ENCODE data around the gene CYP4A22. TPM values are rescaled to one million over a fixed set of nuclear protein-coding genes. Genes with fewer than 3 reads are reported as not detected.

CYP4A22 gene
- polyA plus RNA-seq, 3 donors: not detected

DNA sequence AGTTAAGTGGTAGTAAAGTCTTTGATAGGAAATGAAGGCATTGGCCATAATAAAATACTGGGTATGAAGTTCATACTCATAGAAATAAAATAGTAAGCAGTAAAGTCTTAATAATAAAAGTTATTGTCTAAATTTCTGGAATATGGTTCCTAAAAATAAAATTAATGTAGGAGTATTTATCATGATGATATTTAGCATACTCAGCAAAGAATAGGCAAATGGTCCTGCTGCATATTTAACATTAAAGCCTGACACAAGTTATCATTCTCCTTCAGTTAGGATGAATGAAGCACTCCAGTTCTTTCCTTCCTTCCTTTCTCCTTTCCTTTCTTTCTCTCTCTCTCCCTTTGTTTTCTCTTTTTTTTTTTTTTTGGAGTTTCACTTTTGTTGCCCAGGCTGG lies 27.3 kb downstream of the CYP4A22 start:
- Histone ChIP-seq H3K36me3 (replicated peaks in 1 of 2; ENCODE audit: control insufficient read depth in 1 of 2, insufficient read depth in 2 of 2, low read length in 2 of 2) (no peaks in the 10 kb centered on the region), H3K4me2 (replicated peaks; ENCODE audit: extremely low read depth, low read length, poor library complexity, severe bottlenecking) (no peak overlapping the region), H2AFZ (ENCODE audit: insufficient read depth, low read depth, low read length, poor library complexity, severe bottlenecking) (no peak overlapping the region), H3K9ac (ENCODE audit: insufficient read depth, low read length, poor library complexity, severe bottlenecking) (no peak overlapping the region), H3K9me3 (replicated peaks in 1 of 2; ENCODE audit: control insufficient read depth in 1 of 2, insufficient read depth in 1 of 2, low read length in 2 of 2) (peaks cover 0 to 3% of the 10 kb centered on the region in 2 donors), H3K79me2 (ENCODE audit: insufficient read depth, low read length) (no peaks in the 10 kb centered on the region), H3K27ac (ENCODE audit: low read depth in 1 of 2, low read length in 2 of 2) (no peak overlapping the region), H3K27me3 (ENCODE audit: control insufficient read depth in 2 of 2, insufficient read depth in 2 of 2, low read length in 2 of 2) (no peaks in the 10 kb centered on the region), H3K4me3 (replicated peaks in 1 of 3; ENCODE audit: low read depth in 2 of 3, low read length in 3 of 3) (no peak overlapping the region), H4K20me1 (ENCODE audit: insufficient read depth, low read length) (no peaks in the 10 kb centered on the region), H3K4me1 (ENCODE audit: control insufficient read depth in 1 of 2, insufficient read depth in 2 of 2, low read length in 2 of 2) (no peaks in the 10 kb centered on the region)
- Mint-ChIP-seq H3K27me3 (ENCODE audit: low read depth in 3 of 3) (peaks cover 0 to 3% (median 1%) of the 10 kb centered on the region in 3 donors), H3K4me1 (no peaks in the 10 kb centered on the region), H3K4me3 (no peak overlapping the region), H3K36me3 (no peaks in the 10 kb centered on the region), H3K27ac (no peak overlapping the region), H3K9me3 (peaks cover 5 to 17% (median 9%) of the 10 kb centered on the region in 7 donors)
- TF ChIP-seq, protein P1, sequence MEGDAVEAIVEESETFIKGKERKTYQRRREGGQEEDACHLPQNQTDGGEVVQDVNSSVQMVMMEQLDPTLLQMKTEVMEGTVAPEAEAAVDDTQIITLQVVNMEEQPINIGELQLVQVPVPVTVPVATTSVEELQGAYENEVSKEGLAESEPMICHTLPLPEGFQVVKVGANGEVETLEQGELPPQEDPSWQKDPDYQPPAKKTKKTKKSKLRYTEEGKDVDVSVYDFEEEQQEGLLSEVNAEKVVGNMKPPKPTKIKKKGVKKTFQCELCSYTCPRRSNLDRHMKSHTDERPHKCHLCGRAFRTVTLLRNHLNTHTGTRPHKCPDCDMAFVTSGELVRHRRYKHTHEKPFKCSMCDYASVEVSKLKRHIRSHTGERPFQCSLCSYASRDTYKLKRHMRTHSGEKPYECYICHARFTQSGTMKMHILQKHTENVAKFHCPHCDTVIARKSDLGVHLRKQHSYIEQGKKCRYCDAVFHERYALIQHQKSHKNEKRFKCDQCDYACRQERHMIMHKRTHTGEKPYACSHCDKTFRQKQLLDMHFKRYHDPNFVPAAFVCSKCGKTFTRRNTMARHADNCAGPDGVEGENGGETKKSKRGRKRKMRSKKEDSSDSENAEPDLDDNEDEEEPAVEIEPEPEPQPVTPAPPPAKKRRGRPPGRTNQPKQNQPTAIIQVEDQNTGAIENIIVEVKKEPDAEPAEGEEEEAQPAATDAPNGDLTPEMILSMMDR (IDR thresholded peaks at IDR 0.05): no peak
- intact Hi-C loops (cut with micrococcal nuclease): no loop called here
- no peak for DNase-seq

DNA sequence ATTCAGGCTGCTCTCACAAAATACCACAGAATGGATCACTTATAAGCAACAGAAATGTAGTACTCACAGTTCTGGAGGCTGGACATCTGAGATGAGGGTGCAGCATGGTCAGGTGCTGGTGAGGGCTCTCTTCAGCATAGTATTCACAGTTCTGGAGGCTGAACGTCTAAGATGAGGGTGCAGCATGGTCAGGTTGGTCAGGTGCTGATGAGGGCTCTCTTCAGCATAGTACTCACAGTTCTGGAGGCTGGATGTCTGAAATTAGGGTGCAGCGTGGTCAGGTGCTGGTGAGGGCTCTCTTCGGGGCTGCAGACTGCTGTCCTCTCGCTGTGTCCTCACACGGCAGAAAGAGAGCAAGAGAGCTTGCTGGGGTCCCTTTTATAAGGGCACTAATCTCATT lies 35.5 kb downstream of the CYP4A22 start:
- no peaks in the 10 kb centered on the region for H4K20me1 ChIP-seq (ENCODE audit: insufficient read depth, low read length)
- H3K27ac ChIP-seq (ENCODE audit: low read depth in 1 of 2, low read length in 2 of 2): no peak overlapping the region
- H3K27ac Mint-ChIP-seq: no peak overlapping the region
- H3K9me3 Mint-ChIP-seq: peaks cover 0 to 5% (median 2%) of the 10 kb centered on the region in 7 donors
- DNase-seq: no peak
- H3K36me3 ChIP-seq (replicated peaks in 1 of 2; ENCODE audit: control insufficient read depth in 1 of 2, insufficient read depth in 2 of 2, low read length in 2 of 2): no peaks in the 10 kb centered on the region
- H3K36me3 Mint-ChIP-seq: no peaks in the 10 kb centered on the region
- no peak overlapping the region for H3K4me2 ChIP-seq (replicated peaks; ENCODE audit: extremely low read depth, low read length, poor library complexity, severe bottlenecking)
- no peaks in the 10 kb centered on the region for H3K79me2 ChIP-seq (ENCODE audit: insufficient read depth, low read length)
- TF ChIP-seq, protein P1 (IDR thresholded peaks at IDR 0.05): no peak
- H3K9ac ChIP-seq (ENCODE audit: insufficient read depth, low read length, poor library complexity, severe bottlenecking): no peak overlapping the region
- intact Hi-C loops (cut with micrococcal nuclease): no loop called here
- no peak overlapping the region for H3K4me3 ChIP-seq (replicated peaks in 1 of 3; ENCODE audit: low read depth in 2 of 3, low read length in 3 of 3)
- no peaks in the 10 kb centered on the region for H3K9me3 ChIP-seq (replicated peaks in 1 of 2; ENCODE audit: control insufficient read depth in 1 of 2, insufficient read depth in 1 of 2, low read length in 2 of 2)
- H3K4me1 Mint-ChIP-seq: peaks cover 4% of the 10 kb centered on the region
- H3K4me3 Mint-ChIP-seq: no peak overlapping the region
- no peak overlapping the region for H2AFZ ChIP-seq (ENCODE audit: insufficient read depth, low read depth, low read length, poor library complexity, severe bottlenecking)
- no peaks in the 10 kb centered on the region for H3K27me3 ChIP-seq (ENCODE audit: control insufficient read depth in 2 of 2, insufficient read depth in 2 of 2, low read length in 2 of 2)
- no peaks in the 10 kb centered on the region for H3K4me1 ChIP-seq (ENCODE audit: control insufficient read depth in 1 of 2, insufficient read depth in 2 of 2, low read length in 2 of 2)
- H3K27me3 Mint-ChIP-seq (ENCODE audit: low read depth in 3 of 3): peaks cover 3 to 6% (median 4%) of the 10 kb centered on the region in 3 donors
- WGBS (ENCODE audit: insufficient coverage): 100% methylated on average over 3 of the region's 5 CpGs

Data from CD14-positive monocyte (primary cell).